Measurements from ENCODE around the gene CCDC120.

DNA sequence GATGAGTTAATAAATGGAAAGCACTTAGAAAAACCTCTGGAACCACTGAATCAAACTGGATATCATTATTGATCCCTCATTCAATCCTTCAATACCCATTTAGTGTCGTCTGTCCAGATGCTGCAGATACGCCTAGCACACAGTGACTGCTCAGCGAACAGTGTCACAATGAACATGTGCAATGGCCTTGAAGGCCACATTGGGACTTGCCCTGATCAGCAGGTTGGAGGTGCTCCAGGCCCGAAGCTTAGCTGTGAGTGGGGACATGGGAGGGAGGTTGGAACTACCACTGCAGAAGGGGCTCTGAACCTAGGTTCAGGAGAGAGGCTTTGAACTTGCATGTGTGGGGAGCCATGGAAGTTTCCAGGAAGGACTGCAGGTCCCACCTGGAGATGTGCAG is 47.5 kb downstream of the CCDC120 start:
- TF ChIP-seq, protein P1, sequence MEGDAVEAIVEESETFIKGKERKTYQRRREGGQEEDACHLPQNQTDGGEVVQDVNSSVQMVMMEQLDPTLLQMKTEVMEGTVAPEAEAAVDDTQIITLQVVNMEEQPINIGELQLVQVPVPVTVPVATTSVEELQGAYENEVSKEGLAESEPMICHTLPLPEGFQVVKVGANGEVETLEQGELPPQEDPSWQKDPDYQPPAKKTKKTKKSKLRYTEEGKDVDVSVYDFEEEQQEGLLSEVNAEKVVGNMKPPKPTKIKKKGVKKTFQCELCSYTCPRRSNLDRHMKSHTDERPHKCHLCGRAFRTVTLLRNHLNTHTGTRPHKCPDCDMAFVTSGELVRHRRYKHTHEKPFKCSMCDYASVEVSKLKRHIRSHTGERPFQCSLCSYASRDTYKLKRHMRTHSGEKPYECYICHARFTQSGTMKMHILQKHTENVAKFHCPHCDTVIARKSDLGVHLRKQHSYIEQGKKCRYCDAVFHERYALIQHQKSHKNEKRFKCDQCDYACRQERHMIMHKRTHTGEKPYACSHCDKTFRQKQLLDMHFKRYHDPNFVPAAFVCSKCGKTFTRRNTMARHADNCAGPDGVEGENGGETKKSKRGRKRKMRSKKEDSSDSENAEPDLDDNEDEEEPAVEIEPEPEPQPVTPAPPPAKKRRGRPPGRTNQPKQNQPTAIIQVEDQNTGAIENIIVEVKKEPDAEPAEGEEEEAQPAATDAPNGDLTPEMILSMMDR (IDR thresholded peaks at IDR 0.05; ENCODE audit: low read length): no peak
- TF ChIP-seq EZH2phosphoT487 (IDR thresholded peaks at IDR 0.05; ENCODE audit: low read length): no peak
- TF ChIP-seq EZH2 (optimal IDR thresholded peaks at IDR 0.05; ENCODE audit: low read depth, low read length): no peak
